ENCODE results near the gene KRTAP10-5.
"Not testable (repeated sequence)": the region's sequence is repeated elsewhere in the genome, so short reads cannot be mapped to it uniquely, and the experiment has no call there.

Gene KRTAP10-5

GRCh38 chr21:44590897-44591800, 10.7 kb upstream of the KRTAP10-5 start:
- DNase-seq = not testable (repeated sequence)

- no peak for DNase-seq
Observed at GRCh38 chr21:44590311-44590721, 9.9 kb upstream of the KRTAP10-5 start.

- DNase-seq = no peak
Observed at GRCh38 chr21:44589586-44590305, 9.3 kb upstream of the KRTAP10-5 start.

GRCh38 chr21:44589094-44589493, 8.7 kb upstream of the KRTAP10-5 start:
- DNase-seq = no peak

GRCh38 chr21:44585892-44586291, 5.5 kb upstream of the KRTAP10-5 start:
- no peak for DNase-seq

GRCh38 chr21:44583800-44584147, 3.4 kb upstream of the KRTAP10-5 start:
- peak; percentile 48 for DNase-seq

- no peak for DNase-seq
Observed at GRCh38 chr21:44583089-44583799, 2.8 kb upstream of the KRTAP10-5 start.

GRCh38 chr21:44582055-44582454, 1.7 kb upstream of the KRTAP10-5 start:
- no peak for DNase-seq

GRCh38 chr21:44581158-44581557, 754 bp upstream of the KRTAP10-5 start:
- DNase-seq = no peak

- no peak for DNase-seq
Observed at GRCh38 chr21:44579833-44580144, 615 bp downstream of the KRTAP10-5 start.

GRCh38 chr21:44579056-44579832, 1.2 kb downstream of the KRTAP10-5 start:
- no peak for DNase-seq

- DNase-seq = no peak
Observed at GRCh38 chr21:44578371-44579055, 1.9 kb downstream of the KRTAP10-5 start.

- no peak for DNase-seq
Observed at GRCh38 chr21:44576025-44576420, 4.4 kb downstream of the KRTAP10-5 start.

- no peak for DNase-seq
Observed at GRCh38 chr21:44575307-44576024, 4.9 kb downstream of the KRTAP10-5 start.

- no peak for DNase-seq
Observed at GRCh38 chr21:44574457-44575306, 5.7 kb downstream of the KRTAP10-5 start.

GRCh38 chr21:44573630-44574456, 6.6 kb downstream of the KRTAP10-5 start, which contains the start of gene KRTAP10-4:
TSS of gene KRTAP10-4 (plus strand) at chr21:44573729. CDS start at chr21:44573759, 30 bp downstream.
- DNase-seq = not testable (repeated sequence)

GRCh38 chr21:44572959-44573583, 7.3 kb downstream of the KRTAP10-5 start:
- no peak for DNase-seq

GRCh38 chr21:44571844-44572782, 8.3 kb downstream of the KRTAP10-5 start:
- DNase-seq = no peak
